Measurements from ENCODE around the gene PLEKHG4B.

The PLEKHG4B gene

GRCh38 chr5:159448-160172 lies 67.6 kb downstream of the PLEKHG4B start:
- WGBS, 2 donors (ENCODE audit: extremely low coverage in 2 of 2, insufficient read length in 2 of 2, insufficient replicate concordance in 1 of 2), result no CpG with 5 or more reads among the region's 19 CpGs
- Histone ChIP-seq H3K36me3 (replicated peaks in 1 of 2; ENCODE audit: control insufficient read depth in 2 of 2, insufficient read depth in 2 of 2, low read length in 2 of 2) (peaks cover 37 to 66% of the 10 kb centered on the region in 2 donors), H3K18ac (ENCODE audit: low read length) (no peak overlapping the region)

GRCh38 chr5:160173-160510 lies 68.2 kb downstream of the PLEKHG4B start:
- H2BK15ac ChIP-seq (ENCODE audit: low read length), result no peak overlapping the region
- H4K91ac ChIP-seq (ENCODE audit: low read depth, low read length, poor library complexity), result no peak overlapping the region
- no peak overlapping the region for H2BK120ac ChIP-seq (ENCODE audit: low read depth, low read length)
- H3K9me3 ChIP-seq (replicated peaks in 1 of 2; ENCODE audit: control insufficient read depth in 2 of 2, insufficient read depth in 1 of 2, low read depth in 1 of 2, low read length in 2 of 2), result peaks cover 0 to 3% of the 10 kb centered on the region in 2 donors
- WGBS, 2 donors (ENCODE audit: extremely low coverage in 2 of 2, insufficient read length in 2 of 2, insufficient replicate concordance in 1 of 2), result no CpG with 5 or more reads among the region's 14 CpGs
- no peaks in the 10 kb centered on the region for H3K4me1 ChIP-seq (ENCODE audit: control insufficient read depth in 2 of 2, insufficient read depth in 1 of 2, low read depth in 1 of 2, low read length in 2 of 2)
- H2BK5ac ChIP-seq (ENCODE audit: low read length), result no peak overlapping the region
- H4K8ac ChIP-seq (ENCODE audit: low read depth, low read length), result no peak overlapping the region
- no peak overlapping the region for H2AK5ac ChIP-seq (ENCODE audit: low read depth, low read length)
- no peak overlapping the region for H3K9ac ChIP-seq (ENCODE audit: low read depth, low read length, poor library complexity)
- H3K36me3 ChIP-seq (replicated peaks in 1 of 2; ENCODE audit: control insufficient read depth in 2 of 2, insufficient read depth in 2 of 2, low read length in 2 of 2), result peaks cover 32 to 60% of the 10 kb centered on the region in 2 donors
- DNase-seq (ENCODE audit: low spot score), result no peak
- no peaks in the 10 kb centered on the region for H3K27me3 ChIP-seq (ENCODE audit: control insufficient read depth in 3 of 3, insufficient read depth in 3 of 3, low read depth in 1 of 3, low read length in 3 of 3)
- no peak overlapping the region for H3K4me2 ChIP-seq (ENCODE audit: insufficient read depth, low read length, poor library complexity, severe bottlenecking)
- no peaks in the 10 kb centered on the region for H3K79me1 ChIP-seq (ENCODE audit: low read depth, low read length)
- H3K23ac ChIP-seq (ENCODE audit: low read depth, low read length, poor library complexity), result no peak overlapping the region
- H2BK12ac ChIP-seq (ENCODE audit: low read length), result no peak overlapping the region
- H3K4me3 ChIP-seq (ENCODE audit: low read length in 2 of 2), result no peak overlapping the region
- H3K14ac ChIP-seq (ENCODE audit: low read length), result no peak overlapping the region
- no peak overlapping the region for H3K4ac ChIP-seq (ENCODE audit: low read length)
- H3K27ac ChIP-seq (replicated peaks; ENCODE audit: low read length), result no peak overlapping the region
- H3K18ac ChIP-seq (ENCODE audit: low read length), result no peak overlapping the region
- no peak overlapping the region for H2AFZ ChIP-seq (ENCODE audit: low read length)

More at GRCh38 chr5:159448-160172, 67.6 kb downstream of the PLEKHG4B start:
- Histone ChIP-seq H3K4me2 (ENCODE audit: insufficient read depth, low read length, poor library complexity, severe bottlenecking) (no peak overlapping the region), H2BK15ac (ENCODE audit: low read length) (no peak overlapping the region), H2BK120ac (ENCODE audit: low read depth, low read length) (no peak overlapping the region), H2BK12ac (ENCODE audit: low read length) (no peak overlapping the region), H3K27ac (replicated peaks; ENCODE audit: low read length) (no peak overlapping the region), H3K27me3 (ENCODE audit: control insufficient read depth in 3 of 3, insufficient read depth in 3 of 3, low read depth in 1 of 3, low read length in 3 of 3) (no peaks in the 10 kb centered on the region), H3K4me1 (ENCODE audit: control insufficient read depth in 2 of 2, insufficient read depth in 1 of 2, low read depth in 1 of 2, low read length in 2 of 2) (peaks cover 0 to 2% of the 10 kb centered on the region in 2 donors), H3K23ac (ENCODE audit: low read depth, low read length, poor library complexity) (no peak overlapping the region), H2AFZ (ENCODE audit: low read length) (no peak overlapping the region), H3K79me1 (ENCODE audit: low read depth, low read length) (no peaks in the 10 kb centered on the region), H3K9me3 (replicated peaks in 1 of 2; ENCODE audit: control insufficient read depth in 2 of 2, insufficient read depth in 1 of 2, low read depth in 1 of 2, low read length in 2 of 2) (peaks cover 0 to 3% of the 10 kb centered on the region in 2 donors), H2BK5ac (ENCODE audit: low read length) (no peak overlapping the region), H3K14ac (ENCODE audit: low read length) (no peak overlapping the region), H3K4ac (ENCODE audit: low read length) (no peak overlapping the region), H3K4me3 (ENCODE audit: low read length in 2 of 2) (no peak overlapping the region), H3K9ac (ENCODE audit: low read depth, low read length, poor library complexity) (no peak overlapping the region), H2AK5ac (ENCODE audit: low read depth, low read length) (no peak overlapping the region), H4K91ac (ENCODE audit: low read depth, low read length, poor library complexity) (no peak overlapping the region), H4K8ac (ENCODE audit: low read depth, low read length) (no peak overlapping the region)
- DNase-seq (ENCODE audit: low spot score), result no peak

- no peak for DNase-seq (ENCODE audit: low spot score)
- peaks cover 21 to 50% of the 10 kb centered on the region in 2 donors for H3K36me3 ChIP-seq (replicated peaks in 1 of 2; ENCODE audit: control insufficient read depth in 2 of 2, insufficient read depth in 2 of 2, low read length in 2 of 2)
- no peak overlapping the region for H2BK15ac ChIP-seq (ENCODE audit: low read length)
- no peaks in the 10 kb centered on the region for H3K4me1 ChIP-seq (ENCODE audit: control insufficient read depth in 2 of 2, insufficient read depth in 1 of 2, low read depth in 1 of 2, low read length in 2 of 2)
- no CpG with 5 or more reads among the region's 23 CpGs for WGBS, 2 donors (ENCODE audit: extremely low coverage in 2 of 2, insufficient read length in 2 of 2, insufficient replicate concordance in 1 of 2)
- no peaks in the 10 kb centered on the region for H3K79me1 ChIP-seq (ENCODE audit: low read depth, low read length)
- H2BK5ac ChIP-seq (ENCODE audit: low read length), result no peak overlapping the region
- peaks cover 0 to 3% of the 10 kb centered on the region in 2 donors for H3K9me3 ChIP-seq (replicated peaks in 1 of 2; ENCODE audit: control insufficient read depth in 2 of 2, insufficient read depth in 1 of 2, low read depth in 1 of 2, low read length in 2 of 2)
- no peak overlapping the region for H3K14ac ChIP-seq (ENCODE audit: low read length)
- H4K8ac ChIP-seq (ENCODE audit: low read depth, low read length), result no peak overlapping the region
- peak overlapping the region; percentile 2 for H3K23ac ChIP-seq (ENCODE audit: low read depth, low read length, poor library complexity)
- no peak overlapping the region for H3K4me2 ChIP-seq (ENCODE audit: insufficient read depth, low read length, poor library complexity, severe bottlenecking)
- H3K18ac ChIP-seq (ENCODE audit: low read length), result no peak overlapping the region
- no peak overlapping the region for H3K4me3 ChIP-seq (ENCODE audit: low read length in 2 of 2)
- H3K27ac ChIP-seq (replicated peaks; ENCODE audit: low read length), result no peak overlapping the region
- no peak overlapping the region for H4K91ac ChIP-seq (ENCODE audit: low read depth, low read length, poor library complexity)
- no peaks in the 10 kb centered on the region for H3K27me3 ChIP-seq (ENCODE audit: control insufficient read depth in 3 of 3, insufficient read depth in 3 of 3, low read depth in 1 of 3, low read length in 3 of 3)
- no peak overlapping the region for H3K9ac ChIP-seq (ENCODE audit: low read depth, low read length, poor library complexity)
- H2BK12ac ChIP-seq (ENCODE audit: low read length), result no peak overlapping the region
- H3K4ac ChIP-seq (ENCODE audit: low read length), result no peak overlapping the region
- H2AK5ac ChIP-seq (ENCODE audit: low read depth, low read length), result no peak overlapping the region
- H2BK120ac ChIP-seq (ENCODE audit: low read depth, low read length), result no peak overlapping the region
- no peak overlapping the region for H2AFZ ChIP-seq (ENCODE audit: low read length)
Measured at GRCh38 chr5:160921-161802, 69.2 kb downstream of the PLEKHG4B start.

- H3K4ac ChIP-seq (ENCODE audit: low read length), result no peak overlapping the region
- H3K9me3 ChIP-seq (replicated peaks in 1 of 2; ENCODE audit: control insufficient read depth in 2 of 2, insufficient read depth in 1 of 2, low read depth in 1 of 2, low read length in 2 of 2), result peaks cover 0 to 3% of the 10 kb centered on the region in 2 donors
- peak overlapping the region; percentile 32 for H3K18ac ChIP-seq (ENCODE audit: low read length)
- no peak overlapping the region for H2BK12ac ChIP-seq (ENCODE audit: low read length)
- H3K14ac ChIP-seq (ENCODE audit: low read length), result no peak overlapping the region
- no peak overlapping the region for H3K4me2 ChIP-seq (ENCODE audit: insufficient read depth, low read length, poor library complexity, severe bottlenecking)
- no peak overlapping the region for H2AFZ ChIP-seq (ENCODE audit: low read length)
- no peaks in the 10 kb centered on the region for H3K79me1 ChIP-seq (ENCODE audit: low read depth, low read length)
- H3K9ac ChIP-seq (ENCODE audit: low read depth, low read length, poor library complexity), result no peak overlapping the region
- no peak overlapping the region for H4K91ac ChIP-seq (ENCODE audit: low read depth, low read length, poor library complexity)
- H3K36me3 ChIP-seq (replicated peaks in 1 of 2; ENCODE audit: control insufficient read depth in 2 of 2, insufficient read depth in 2 of 2, low read length in 2 of 2), result peaks cover 15 to 44% of the 10 kb centered on the region in 2 donors
- no peak overlapping the region for H2BK120ac ChIP-seq (ENCODE audit: low read depth, low read length)
- WGBS, 2 donors (ENCODE audit: extremely low coverage in 2 of 2, insufficient read length in 2 of 2, insufficient replicate concordance in 1 of 2), result no CpG with 5 or more reads among the region's 17 CpGs
- H3K27me3 ChIP-seq (ENCODE audit: control insufficient read depth in 3 of 3, insufficient read depth in 3 of 3, low read depth in 1 of 3, low read length in 3 of 3), result no peaks in the 10 kb centered on the region
- no peak overlapping the region for H3K27ac ChIP-seq (replicated peaks; ENCODE audit: low read length)
- no peak overlapping the region for H4K8ac ChIP-seq (ENCODE audit: low read depth, low read length)
- no peak overlapping the region for H2AK5ac ChIP-seq (ENCODE audit: low read depth, low read length)
- no peak for DNase-seq (ENCODE audit: low spot score)
- no peak overlapping the region for H2BK15ac ChIP-seq (ENCODE audit: low read length)
- H3K4me3 ChIP-seq (ENCODE audit: low read length in 2 of 2), result no peak overlapping the region
- H3K23ac ChIP-seq (ENCODE audit: low read depth, low read length, poor library complexity), result peak overlapping the region; percentile 2
- no peak overlapping the region for H2BK5ac ChIP-seq (ENCODE audit: low read length)
- H3K4me1 ChIP-seq (ENCODE audit: control insufficient read depth in 2 of 2, insufficient read depth in 1 of 2, low read depth in 1 of 2, low read length in 2 of 2), result peaks cover 0 to 1% of the 10 kb centered on the region in 2 donors
Measured at GRCh38 chr5:161803-162110, 69.8 kb downstream of the PLEKHG4B start.

All from neuronal stem cell (in vitro differentiated cells).